Endothelial cell of umbilical vein (primary cell): ENCODE data around the gene NRBP1.

ENCODE experiments used
- EZH2 ChIP-seq: IDR thresholded peaks from 2 replicates; pipeline ENCODE4 v1.6.1; 2012; ENCODE audit warnings: borderline replicate concordance, low read depth, mild to moderate bottlenecking, moderate library complexity, low read length, inconsistent platforms; ENCODE audit not compliant: severe bottlenecking
- POLR2A ChIP-seq: IDR thresholded peaks from 2 replicates; pipeline ENCODE4 v1.6.1; 2012; ENCODE audit warnings: low read depth, mild to moderate bottlenecking, control low read depth, low read length
- POLR2AphosphoS5 ChIP-seq: IDR thresholded peaks from 2 replicates; pipeline ENCODE4 v1.6.1; 2012; ENCODE audit warnings: low read depth, mild to moderate bottlenecking, control low read depth, low read length, moderate library complexity; ENCODE audit not compliant: insufficient read depth
- TF ChIP-seq, protein P1 (sequence below), 2 donors: IDR thresholded peaks; 1 replicate in 1 of 2; 2 replicates in 1 of 2; pipeline ENCODE4 v1.5.1; 2011; ENCODE audit warnings: low read length in 2 of 2, mild to moderate bottlenecking in 2 of 2, moderate library complexity in 2 of 2, control low read depth in 1 of 2, inconsistent platforms in 1 of 2, low read depth in 1 of 2; ENCODE audit not compliant: insufficient read depth in 1 of 2; ENCODE audit errors: extremely low read depth in 1 of 2

DNA sequence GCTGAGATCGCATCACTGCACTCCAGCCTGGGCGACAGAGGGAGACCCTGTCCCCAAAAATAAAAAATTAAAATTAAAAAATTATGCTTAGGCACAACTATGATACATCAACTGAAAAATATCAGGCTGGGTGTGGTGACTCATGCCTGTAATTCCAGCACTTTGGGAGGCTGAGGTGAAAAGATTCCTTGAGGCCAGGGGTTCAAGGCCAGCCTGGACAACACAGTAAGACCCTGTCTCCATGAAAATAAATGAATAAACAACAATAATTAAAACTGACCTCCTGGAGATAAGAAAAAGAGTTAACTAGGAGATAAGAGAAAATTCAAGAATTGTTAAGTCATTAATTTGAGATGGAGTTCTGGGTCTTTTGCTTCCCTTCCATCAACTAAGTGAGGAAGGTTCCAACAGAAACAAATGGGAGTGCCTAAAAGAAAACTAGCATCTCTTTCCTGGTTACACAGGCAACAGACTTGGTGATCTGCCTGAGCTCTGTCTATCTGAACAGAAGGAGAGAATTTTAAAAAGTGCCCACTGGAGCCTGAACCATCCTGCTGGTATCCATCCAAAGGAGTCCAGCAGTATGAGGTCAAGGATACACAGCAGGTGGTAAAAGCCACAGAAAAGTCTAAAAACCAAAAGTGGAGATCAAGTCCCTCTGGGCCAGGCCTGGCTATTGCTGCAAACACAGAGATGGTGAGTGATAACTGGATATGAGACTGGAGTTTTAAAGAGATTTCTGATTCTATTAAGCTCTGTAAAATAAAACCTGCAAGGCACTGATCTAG lies 27.9 kb upstream of the NRBP1 start:
- TF ChIP-seq POLR2AphosphoS5 = no peak
- no peak for TF ChIP-seq EZH2
- TF ChIP-seq POLR2A = no peak
- TF ChIP-seq, protein P1, sequence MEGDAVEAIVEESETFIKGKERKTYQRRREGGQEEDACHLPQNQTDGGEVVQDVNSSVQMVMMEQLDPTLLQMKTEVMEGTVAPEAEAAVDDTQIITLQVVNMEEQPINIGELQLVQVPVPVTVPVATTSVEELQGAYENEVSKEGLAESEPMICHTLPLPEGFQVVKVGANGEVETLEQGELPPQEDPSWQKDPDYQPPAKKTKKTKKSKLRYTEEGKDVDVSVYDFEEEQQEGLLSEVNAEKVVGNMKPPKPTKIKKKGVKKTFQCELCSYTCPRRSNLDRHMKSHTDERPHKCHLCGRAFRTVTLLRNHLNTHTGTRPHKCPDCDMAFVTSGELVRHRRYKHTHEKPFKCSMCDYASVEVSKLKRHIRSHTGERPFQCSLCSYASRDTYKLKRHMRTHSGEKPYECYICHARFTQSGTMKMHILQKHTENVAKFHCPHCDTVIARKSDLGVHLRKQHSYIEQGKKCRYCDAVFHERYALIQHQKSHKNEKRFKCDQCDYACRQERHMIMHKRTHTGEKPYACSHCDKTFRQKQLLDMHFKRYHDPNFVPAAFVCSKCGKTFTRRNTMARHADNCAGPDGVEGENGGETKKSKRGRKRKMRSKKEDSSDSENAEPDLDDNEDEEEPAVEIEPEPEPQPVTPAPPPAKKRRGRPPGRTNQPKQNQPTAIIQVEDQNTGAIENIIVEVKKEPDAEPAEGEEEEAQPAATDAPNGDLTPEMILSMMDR (IDR thresholded peaks at IDR 0.05; ENCODE audit: extremely low read depth in 1 of 2, insufficient read depth in 1 of 2, low read depth in 1 of 2, low read length in 2 of 2) = no peak
